Fibroblast of lung (primary cell): ENCODE data around the gene GLRA1. TPM values are rescaled to one million over a fixed set of nuclear protein-coding genes. Genes with fewer than 3 reads are reported as not detected.

Source experiments
- DNase-seq, 2 donors: peaks; one replicate each; pipeline versions ENCODE4 v3.0.0 to v3.0.0-alpha.2; 2010; ENCODE audit warnings: low read depth in 2 of 2
- H2AFZ ChIP-seq: 2 replicates; pipeline ENCODE4 v1.5.1; 2012; ENCODE audit warnings: low read length, control low read depth, inconsistent platforms
- H3K27ac ChIP-seq: 2 replicates; pipeline ENCODE4 v1.5.1; 2011; ENCODE audit warnings: low read length, control low read depth; ENCODE audit not compliant: insufficient read depth
- H3K27me3 ChIP-seq: 2 replicates; pipeline ENCODE4 v1.5.1; 2011; ENCODE audit warnings: mild to moderate bottlenecking, low read length; ENCODE audit not compliant: control insufficient read depth, insufficient read depth
- H3K36me3 ChIP-seq: 2 replicates; pipeline ENCODE4 v1.5.1; 2011; ENCODE audit warnings: low read length; ENCODE audit not compliant: control insufficient read depth, insufficient read depth
- H3K4me1 ChIP-seq: 2 replicates; pipeline ENCODE4 v1.5.1; 2011; ENCODE audit warnings: low read length; ENCODE audit not compliant: control insufficient read depth, insufficient read depth; ENCODE audit errors: extremely low read depth
- H3K4me2 ChIP-seq: 2 replicates; pipeline ENCODE4 v1.5.1; 2011; ENCODE audit warnings: low read length, control low read depth; ENCODE audit not compliant: insufficient read depth; ENCODE audit errors: extremely low read depth
- H3K4me3 ChIP-seq, 4 experiments: fragments of 200-600 bp in 1 of 4; sonication (generic) in 1 of 4; replicated peaks in 1 of 4; 2 replicates each; pipeline ENCODE4 v1.5.1; 2011 to 2016; ENCODE audit warnings: low read length in 4 of 4, low read depth in 3 of 4, mild to moderate bottlenecking in 3 of 4, control low read depth in 2 of 4, inconsistent platforms in 1 of 4, mixed read lengths in 1 of 4; ENCODE audit not compliant: insufficient read depth in 1 of 4; ENCODE audit errors: control extremely low read depth in 1 of 4
- H3K79me2 ChIP-seq: 2 replicates; pipeline ENCODE4 v1.5.1; 2012; ENCODE audit warnings: mild to moderate bottlenecking, low read length, inconsistent platforms; ENCODE audit not compliant: control insufficient read depth, insufficient read depth
- H3K9ac ChIP-seq: 2 replicates; pipeline ENCODE4 v1.5.1; 2011; ENCODE audit warnings: mild to moderate bottlenecking, low read length, control low read depth; ENCODE audit not compliant: insufficient read depth
- H3K9me3 ChIP-seq: 2 replicates; pipeline ENCODE4 v1.5.1; 2012; ENCODE audit warnings: low read depth, low read length; ENCODE audit not compliant: control insufficient read depth, insufficient read depth
- H4K20me1 ChIP-seq: 2 replicates; pipeline ENCODE4 v1.5.1; 2011; ENCODE audit warnings: low read length; ENCODE audit not compliant: control insufficient read depth, insufficient read depth; ENCODE audit errors: extremely low read depth
- EZH2 ChIP-seq: IDR thresholded peaks from 2 replicates; pipeline ENCODE4 v1.5.1; 2012; ENCODE audit warnings: low read length, control low read depth, mild to moderate bottlenecking; ENCODE audit errors: missing control alignments
- polyA plus RNA-seq, 2 donors: library from polyadenylated mRNA; depleted of rRNA in 1 of 2; stranded (reverse) in 1 of 2; unstranded in 1 of 2; fragments of >200 nt; gene quantifications; 2 replicates each; pipeline ENCODE4 v1.2.1, GENCODE V29; 2011 to 2012; ENCODE audit warnings: missing spikeins in 1 of 2
- total RNA-seq: library from RNA; depleted of rRNA; stranded (reverse); fragments of >200 nt; gene quantifications from 2 replicates; pipeline ENCODE4 v1.2.1, GENCODE V29; 2014
- TF ChIP-seq, protein P1 (sequence below), 2 donors: IDR thresholded peaks in 1 of 2; conservative IDR thresholded peaks in 1 of 2; 1 replicate in 1 of 2; 2 replicates in 1 of 2; pipeline ENCODE4 v1.5.1; 2011 to 2012; ENCODE audit warnings: low read length in 2 of 2, control low read depth in 1 of 2, inconsistent platforms in 1 of 2, low read depth in 1 of 2, mild to moderate bottlenecking in 1 of 2

The GLRA1 gene
- total and polyA plus RNA-seq, 2 donors (not counting 1 experiment from before 2014, with no cell fraction given), result not detected

DNA sequence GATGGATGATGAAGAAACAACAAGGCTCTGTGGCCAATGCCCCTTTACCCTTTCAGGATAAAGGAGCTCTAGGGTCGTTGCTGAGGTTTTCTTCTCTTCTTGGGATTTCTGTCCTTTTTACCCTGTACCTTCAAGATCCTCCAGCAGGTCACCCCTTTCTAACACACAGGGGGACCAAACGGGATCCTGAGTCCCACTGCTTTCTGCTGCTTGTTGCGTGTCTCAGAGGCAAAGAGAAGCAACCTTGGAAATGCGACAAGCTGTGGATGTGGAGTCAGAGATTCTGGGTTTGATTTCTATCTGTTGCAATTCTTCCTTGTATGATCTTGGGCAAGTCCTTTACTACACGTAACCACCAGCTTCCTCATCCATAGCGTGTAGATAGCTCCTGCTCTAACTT is 20.5 kb downstream of the GLRA1 start:
- Histone ChIP-seq H3K4me1 (no peaks in the 10 kb centered on the region), H3K27ac (no peak overlapping the region), H4K20me1 (no peaks in the 10 kb centered on the region), H3K4me2 (no peak overlapping the region), H3K79me2 (no peaks in the 10 kb centered on the region), H3K36me3 (no peaks in the 10 kb centered on the region), H3K9me3 (no peaks in the 10 kb centered on the region), H3K4me3 (no peak overlapping the region), H3K27me3 (no peaks in the 10 kb centered on the region), H3K9ac (no peak overlapping the region), H2AFZ (no peak overlapping the region)
- TF ChIP-seq EZH2, result no peak
- TF ChIP-seq, protein P1, sequence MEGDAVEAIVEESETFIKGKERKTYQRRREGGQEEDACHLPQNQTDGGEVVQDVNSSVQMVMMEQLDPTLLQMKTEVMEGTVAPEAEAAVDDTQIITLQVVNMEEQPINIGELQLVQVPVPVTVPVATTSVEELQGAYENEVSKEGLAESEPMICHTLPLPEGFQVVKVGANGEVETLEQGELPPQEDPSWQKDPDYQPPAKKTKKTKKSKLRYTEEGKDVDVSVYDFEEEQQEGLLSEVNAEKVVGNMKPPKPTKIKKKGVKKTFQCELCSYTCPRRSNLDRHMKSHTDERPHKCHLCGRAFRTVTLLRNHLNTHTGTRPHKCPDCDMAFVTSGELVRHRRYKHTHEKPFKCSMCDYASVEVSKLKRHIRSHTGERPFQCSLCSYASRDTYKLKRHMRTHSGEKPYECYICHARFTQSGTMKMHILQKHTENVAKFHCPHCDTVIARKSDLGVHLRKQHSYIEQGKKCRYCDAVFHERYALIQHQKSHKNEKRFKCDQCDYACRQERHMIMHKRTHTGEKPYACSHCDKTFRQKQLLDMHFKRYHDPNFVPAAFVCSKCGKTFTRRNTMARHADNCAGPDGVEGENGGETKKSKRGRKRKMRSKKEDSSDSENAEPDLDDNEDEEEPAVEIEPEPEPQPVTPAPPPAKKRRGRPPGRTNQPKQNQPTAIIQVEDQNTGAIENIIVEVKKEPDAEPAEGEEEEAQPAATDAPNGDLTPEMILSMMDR (conservative IDR thresholded peaks at IDR 0.05 in 1 of 2, IDR thresholded peaks at IDR 0.05 in 1 of 2; ENCODE audit: low read depth in 1 of 2, low read length in 2 of 2), result no peak
- no peak for DNase-seq

DNA sequence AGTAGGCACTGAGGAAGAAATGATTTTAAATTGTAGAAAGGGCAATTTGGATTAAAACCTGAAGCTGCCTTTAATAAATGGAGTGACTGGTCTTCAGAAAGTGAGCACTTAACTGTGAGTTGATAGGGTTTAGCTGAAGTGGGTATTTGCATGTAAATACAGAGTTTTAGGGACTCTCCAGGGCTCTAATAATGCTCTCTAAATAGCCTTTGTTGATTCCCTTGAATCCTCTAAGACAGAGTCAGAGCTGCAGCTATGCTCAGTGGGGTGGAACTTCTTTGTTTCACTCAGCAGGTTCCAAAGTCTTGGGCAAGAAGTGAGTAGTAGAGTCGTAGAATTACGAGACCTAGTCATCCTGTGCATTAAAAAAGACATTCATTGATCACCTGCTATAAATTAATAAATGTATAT is 21.4 kb downstream of the GLRA1 start:
- TF ChIP-seq EZH2, result no peak
- TF ChIP-seq, protein P1 (conservative IDR thresholded peaks at IDR 0.05 in 1 of 2, IDR thresholded peaks at IDR 0.05 in 1 of 2; ENCODE audit: low read depth in 1 of 2, low read length in 2 of 2), result no peak
- H3K79me2 ChIP-seq, result no peaks in the 10 kb centered on the region
- no peak for DNase-seq

DNA sequence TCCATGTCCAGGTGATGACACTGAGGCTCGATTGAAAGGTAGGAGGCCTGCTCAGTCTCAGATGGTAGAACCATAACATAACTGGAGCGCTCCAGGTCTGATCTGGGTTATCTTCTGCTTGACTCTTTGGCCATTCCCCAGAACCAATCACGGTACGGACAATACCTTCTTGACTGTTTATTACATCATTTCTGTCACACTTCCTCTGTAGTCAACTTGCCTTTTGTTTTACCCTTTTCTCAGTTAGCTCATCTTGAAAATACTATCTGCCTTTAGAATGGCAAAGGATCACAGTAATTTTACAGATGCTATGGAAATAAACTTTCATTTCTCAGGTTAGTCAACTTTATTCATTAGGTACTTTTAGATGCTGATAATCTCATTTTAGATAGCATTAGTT is 22.4 kb downstream of the GLRA1 start:
- H4K20me1 ChIP-seq, result no peaks in the 10 kb centered on the region
- H3K27ac ChIP-seq, result no peak overlapping the region
- H3K79me2 ChIP-seq, result no peaks in the 10 kb centered on the region
- H3K9me3 ChIP-seq, result no peaks in the 10 kb centered on the region
- no peak overlapping the region for H3K4me3 ChIP-seq
- no peaks in the 10 kb centered on the region for H3K4me1 ChIP-seq
- no peaks in the 10 kb centered on the region for H3K36me3 ChIP-seq
- no peak overlapping the region for H2AFZ ChIP-seq
- H3K4me2 ChIP-seq, result no peak overlapping the region
- H3K27me3 ChIP-seq, result no peaks in the 10 kb centered on the region
- H3K9ac ChIP-seq, result no peak overlapping the region
- TF ChIP-seq, protein P1 (conservative IDR thresholded peaks at IDR 0.05 in 1 of 2, IDR thresholded peaks at IDR 0.05 in 1 of 2; ENCODE audit: low read depth in 1 of 2, low read length in 2 of 2), result no peak
- TF ChIP-seq EZH2, result no peak
- no peak for DNase-seq

More for the DNA sequence above, 21.4 kb downstream of the GLRA1 start:
- Histone ChIP-seq H3K27ac (no peak overlapping the region), H4K20me1 (no peaks in the 10 kb centered on the region), H3K36me3 (no peaks in the 10 kb centered on the region), H3K4me2 (no peak overlapping the region), H3K27me3 (no peaks in the 10 kb centered on the region), H3K9me3 (no peaks in the 10 kb centered on the region), H3K9ac (no peak overlapping the region), H3K4me3 (no peak overlapping the region), H2AFZ (no peak overlapping the region), H3K4me1 (no peaks in the 10 kb centered on the region)
